ENCODE measurements around the gene PUS10. TPM values are rescaled to one million over a fixed set of nuclear protein-coding genes. Genes with fewer than 3 reads are reported as not detected.

Gene PUS10
- polyA plus RNA-seq, 3 donors = 2.0 to 3.0 (median 2.8) TPM

DNA sequence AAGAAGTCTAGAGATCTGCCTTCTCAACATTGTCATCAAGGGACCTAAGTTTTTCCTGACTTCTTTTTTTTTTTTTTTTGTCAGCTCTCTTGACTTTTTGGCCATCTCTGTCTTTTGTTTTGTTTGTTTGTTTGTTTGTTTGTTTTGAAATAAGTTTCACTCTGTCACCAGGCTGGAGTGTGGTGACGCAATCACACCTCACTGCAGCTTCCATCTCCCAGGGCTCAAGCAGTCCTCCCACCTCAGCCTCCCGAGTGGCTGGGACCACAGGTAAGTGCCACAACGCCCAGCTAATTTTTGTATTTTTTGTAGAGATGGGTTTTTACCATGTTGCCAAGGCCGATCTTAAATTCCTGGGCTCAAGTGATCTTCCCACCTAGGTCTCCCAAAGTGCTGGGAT is 5.6 kb upstream of the PUS10 start:
- H3K4me1 Mint-ChIP-seq = peaks cover 8% of the 10 kb centered on the region
- Histone ChIP-seq H3K9me3 (replicated peaks in 1 of 2; ENCODE audit: control insufficient read depth in 1 of 2, insufficient read depth in 1 of 2, low read length in 2 of 2) (peaks cover 0 to 4% of the 10 kb centered on the region in 2 donors), H3K27me3 (ENCODE audit: control insufficient read depth in 2 of 2, insufficient read depth in 2 of 2, low read length in 2 of 2) (no peaks in the 10 kb centered on the region), H3K4me1 (ENCODE audit: control insufficient read depth in 1 of 2, insufficient read depth in 2 of 2, low read length in 2 of 2) (peaks cover under 1 to 3% of the 10 kb centered on the region in 2 donors), H4K20me1 (ENCODE audit: insufficient read depth, low read length) (peaks cover 32% of the 10 kb centered on the region), H3K27ac (ENCODE audit: low read depth in 1 of 2, low read length in 2 of 2) (no peak overlapping the region), H2AFZ (ENCODE audit: insufficient read depth, low read depth, low read length, poor library complexity, severe bottlenecking) (no peak overlapping the region), H3K9ac (ENCODE audit: insufficient read depth, low read length, poor library complexity, severe bottlenecking) (no peak overlapping the region), H3K36me3 (replicated peaks in 1 of 2; ENCODE audit: control insufficient read depth in 1 of 2, insufficient read depth in 2 of 2, low read length in 2 of 2) (peaks cover 7 to 39% of the 10 kb centered on the region in 2 donors), H3K79me2 (ENCODE audit: insufficient read depth, low read length) (peaks cover 95% of the 10 kb centered on the region), H3K4me3 (replicated peaks in 1 of 3; ENCODE audit: low read depth in 2 of 3, low read length in 3 of 3) (no peak overlapping the region), H3K4me2 (replicated peaks; ENCODE audit: extremely low read depth, low read length, poor library complexity, severe bottlenecking) (no peak overlapping the region)
- peaks cover 43 to 47% of the 10 kb centered on the region in 2 donors for H3K36me3 Mint-ChIP-seq
- H3K9me3 Mint-ChIP-seq = peaks cover 0 to 4% (median 3%) of the 10 kb centered on the region in 7 donors
- intact Hi-C loops (cut with micrococcal nuclease) = no loop called here
- no CpG with 5 or more reads among the region's 4 CpGs for WGBS (ENCODE audit: insufficient coverage)
- H3K27me3 Mint-ChIP-seq (ENCODE audit: low read depth in 3 of 3) = peaks cover 0 to 2% (median 0%) of the 10 kb centered on the region in 3 donors
- TF ChIP-seq, protein P1, sequence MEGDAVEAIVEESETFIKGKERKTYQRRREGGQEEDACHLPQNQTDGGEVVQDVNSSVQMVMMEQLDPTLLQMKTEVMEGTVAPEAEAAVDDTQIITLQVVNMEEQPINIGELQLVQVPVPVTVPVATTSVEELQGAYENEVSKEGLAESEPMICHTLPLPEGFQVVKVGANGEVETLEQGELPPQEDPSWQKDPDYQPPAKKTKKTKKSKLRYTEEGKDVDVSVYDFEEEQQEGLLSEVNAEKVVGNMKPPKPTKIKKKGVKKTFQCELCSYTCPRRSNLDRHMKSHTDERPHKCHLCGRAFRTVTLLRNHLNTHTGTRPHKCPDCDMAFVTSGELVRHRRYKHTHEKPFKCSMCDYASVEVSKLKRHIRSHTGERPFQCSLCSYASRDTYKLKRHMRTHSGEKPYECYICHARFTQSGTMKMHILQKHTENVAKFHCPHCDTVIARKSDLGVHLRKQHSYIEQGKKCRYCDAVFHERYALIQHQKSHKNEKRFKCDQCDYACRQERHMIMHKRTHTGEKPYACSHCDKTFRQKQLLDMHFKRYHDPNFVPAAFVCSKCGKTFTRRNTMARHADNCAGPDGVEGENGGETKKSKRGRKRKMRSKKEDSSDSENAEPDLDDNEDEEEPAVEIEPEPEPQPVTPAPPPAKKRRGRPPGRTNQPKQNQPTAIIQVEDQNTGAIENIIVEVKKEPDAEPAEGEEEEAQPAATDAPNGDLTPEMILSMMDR (IDR thresholded peaks at IDR 0.05) = no peak
- H3K4me3 Mint-ChIP-seq = no peak overlapping the region
- H3K27ac Mint-ChIP-seq = peak overlapping the region in 4 of 7 donors; percentile 15 to 52 (median 21)
- no peak for DNase-seq

- Histone ChIP-seq H3K36me3 (replicated peaks in 1 of 2; ENCODE audit: control insufficient read depth in 1 of 2, insufficient read depth in 2 of 2, low read length in 2 of 2) (peaks cover 7 to 26% of the 10 kb centered on the region in 2 donors), H3K9ac (ENCODE audit: insufficient read depth, low read length, poor library complexity, severe bottlenecking) (no peak overlapping the region), H3K4me2 (replicated peaks; ENCODE audit: extremely low read depth, low read length, poor library complexity, severe bottlenecking) (no peak overlapping the region), H4K20me1 (ENCODE audit: insufficient read depth, low read length) (peaks cover 31% of the 10 kb centered on the region), H3K27me3 (ENCODE audit: control insufficient read depth in 2 of 2, insufficient read depth in 2 of 2, low read length in 2 of 2) (no peaks in the 10 kb centered on the region), H3K9me3 (replicated peaks in 1 of 2; ENCODE audit: control insufficient read depth in 1 of 2, insufficient read depth in 1 of 2, low read length in 2 of 2) (peaks cover 0 to 4% of the 10 kb centered on the region in 2 donors), H2AFZ (ENCODE audit: insufficient read depth, low read depth, low read length, poor library complexity, severe bottlenecking) (no peak overlapping the region), H3K4me3 (replicated peaks in 1 of 3; ENCODE audit: low read depth in 2 of 3, low read length in 3 of 3) (no peak overlapping the region), H3K27ac (ENCODE audit: low read depth in 1 of 2, low read length in 2 of 2) (no peak overlapping the region), H3K79me2 (ENCODE audit: insufficient read depth, low read length) (peaks cover 99% of the 10 kb centered on the region), H3K4me1 (ENCODE audit: control insufficient read depth in 1 of 2, insufficient read depth in 2 of 2, low read length in 2 of 2) (peaks cover 10 to 17% of the 10 kb centered on the region in 2 donors)
- WGBS (ENCODE audit: insufficient coverage) = 96% methylated on average over 6 of the region's 6 CpGs
- intact Hi-C loops (cut with micrococcal nuclease) = no loop called here
- no peak overlapping the region for H3K4me3 Mint-ChIP-seq
- peaks cover 18% of the 10 kb centered on the region for H3K4me1 Mint-ChIP-seq
- peaks cover 31 to 36% of the 10 kb centered on the region in 2 donors for H3K36me3 Mint-ChIP-seq
- peak overlapping the region in 2 of 7 donors; percentile 37 to 38 for H3K27ac Mint-ChIP-seq
- peaks cover 0 to under 1% (median 0%) of the 10 kb centered on the region in 3 donors for H3K27me3 Mint-ChIP-seq (ENCODE audit: low read depth in 3 of 3)
- peaks cover 0 to 4% (median 3%) of the 10 kb centered on the region in 7 donors for H3K9me3 Mint-ChIP-seq
- DNase-seq = no peak
- TF ChIP-seq, protein P1 (IDR thresholded peaks at IDR 0.05) = no peak
Observed at GRCh38 chr2:61021228-61021660, 3.2 kb upstream of the PUS10 start.

Measured in CD14-positive monocyte (primary cell).